Measurements from ENCODE around the gene PPT2. TPM values are rescaled to one million over a fixed set of nuclear protein-coding genes. Genes with fewer than 3 reads are reported as not detected.

PPT2 gene
- total and polyA plus RNA-seq, 2 of the 13 experiments (the other 11 are each of a cell fraction or from before 2014, with no cell fraction given): 39.2 to 61.8 TPM

- peak; percentile 69; the same call in 1 of the 2 replicates for TF ChIP-seq BATF2 (CRISPR knock-in tag; IDR thresholded peaks at IDR 0.05)
- no peak; the same call in 1 of the 2 replicates for TF ChIP-seq KMT2A (CRISPR knock-in tag; IDR thresholded peaks at IDR 0.05)
- peak; percentile 78; the same call in 1 of the 2 replicates for TF ChIP-seq ZC3H13 (CRISPR knock-in tag; IDR thresholded peaks at IDR 0.05)
- no peak for TF ChIP-seq ZFP36 (IDR thresholded peaks at IDR 0.05; ENCODE audit: borderline replicate concordance, low read depth, low read length, partially characterized antibody)
- TF ChIP-seq ZSCAN31 (CRISPR knock-in tag; IDR thresholded peaks at IDR 0.05; ENCODE audit: low read depth): no peak
- TF ChIP-seq CBFB (CRISPR knock-in tag; IDR thresholded peaks at IDR 0.05): no peak; the same call in 1 of the 2 replicates
- no peak for TF ChIP-seq ZBTB8A (CRISPR knock-in tag; IDR thresholded peaks at IDR 0.05; ENCODE audit: borderline replicate concordance, low read depth)
- TF ChIP-seq MTERF4 (CRISPR knock-in tag; IDR thresholded peaks at IDR 0.05): peak; percentile 88
- TF ChIP-seq ZNF552 (CRISPR knock-in tag; IDR thresholded peaks at IDR 0.05; ENCODE audit: borderline replicate concordance): peak; percentile 82
- TF ChIP-seq ELF3 (CRISPR knock-in tag; IDR thresholded peaks at IDR 0.05): peak; percentile 71; the same call in 1 of the 2 replicates
- TF ChIP-seq ZNF724P (CRISPR knock-in tag; IDR thresholded peaks at IDR 0.05; ENCODE audit: borderline replicate concordance): no peak; the same call in 1 of the 2 replicates
- peak; percentile 87; the same call in 1 of the 2 replicates for TF ChIP-seq DZIP1 (CRISPR knock-in tag; IDR thresholded peaks at IDR 0.05)
- TF ChIP-seq GATA4 (IDR thresholded peaks at IDR 0.05; ENCODE audit: borderline replicate concordance, low read depth): 0 out of 2 replicates have a peak, but pooled peaks have one; percentile 25
- TF ChIP-seq ZNF510 (CRISPR knock-in tag; IDR thresholded peaks at IDR 0.05; ENCODE audit: low read depth): peak; percentile 47; the same call in 1 of the 2 replicates
- TF ChIP-seq SRSF4 (IDR thresholded peaks at IDR 0.05; ENCODE audit: low read depth, low read length, poor library complexity, severe bottlenecking): no peak
- TF ChIP-seq GMEB2 (CRISPR knock-in tag; IDR thresholded peaks at IDR 0.05; ENCODE audit: low read depth): peak; percentile 91
- no peak for TF ChIP-seq ZFP36L2 (CRISPR knock-in tag; IDR thresholded peaks at IDR 0.05)
- no peak; the same call in none of the 2 replicates for TF ChIP-seq BRD4 (CRISPR knock-in tag; IDR thresholded peaks at IDR 0.05)
- TF ChIP-seq TAF1 (CRISPR knock-in tag; IDR thresholded peaks at IDR 0.05): peak; percentile 83
- TF ChIP-seq ZNF121 (CRISPR knock-in tag; IDR thresholded peaks at IDR 0.05): no peak
- no peak for TF ChIP-seq HNRNPL (IDR thresholded peaks at IDR 0.05; ENCODE audit: low read depth, low read length)
- TF ChIP-seq ZNF644 (CRISPR knock-in tag; IDR thresholded peaks at IDR 0.05; ENCODE audit: low read depth): no peak
- no peak for TF ChIP-seq ZNF784 (CRISPR knock-in tag; IDR thresholded peaks at IDR 0.05; ENCODE audit: borderline replicate concordance)
Measured at GRCh38 chr6:32195902-32196681, 42.2 kb downstream of the PPT2 start (continued).
